HG03342 (cell line): Measurements from ENCODE around the gene SCCPDH.
"Not testable (repeated sequence)": the region's sequence is repeated elsewhere in the genome, so short reads cannot be mapped to it uniquely, and the experiment has no call there.

Experiments used
- ATAC-seq: cut with Tn5 transposase; IDR thresholded peaks from one replicate; pipeline ENCODE4 v1.9.1; 2021; ENCODE audit warnings: mild to moderate bottlenecking, moderate library complexity; ENCODE audit not compliant: unreplicated experiment

The SCCPDH gene, protein sequence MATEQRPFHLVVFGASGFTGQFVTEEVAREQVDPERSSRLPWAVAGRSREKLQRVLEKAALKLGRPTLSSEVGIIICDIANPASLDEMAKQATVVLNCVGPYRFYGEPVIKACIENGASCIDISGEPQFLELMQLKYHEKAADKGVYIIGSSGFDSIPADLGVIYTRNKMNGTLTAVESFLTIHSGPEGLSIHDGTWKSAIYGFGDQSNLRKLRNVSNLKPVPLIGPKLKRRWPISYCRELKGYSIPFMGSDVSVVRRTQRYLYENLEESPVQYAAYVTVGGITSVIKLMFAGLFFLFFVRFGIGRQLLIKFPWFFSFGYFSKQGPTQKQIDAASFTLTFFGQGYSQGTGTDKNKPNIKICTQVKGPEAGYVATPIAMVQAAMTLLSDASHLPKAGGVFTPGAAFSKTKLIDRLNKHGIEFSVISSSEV

DNA sequence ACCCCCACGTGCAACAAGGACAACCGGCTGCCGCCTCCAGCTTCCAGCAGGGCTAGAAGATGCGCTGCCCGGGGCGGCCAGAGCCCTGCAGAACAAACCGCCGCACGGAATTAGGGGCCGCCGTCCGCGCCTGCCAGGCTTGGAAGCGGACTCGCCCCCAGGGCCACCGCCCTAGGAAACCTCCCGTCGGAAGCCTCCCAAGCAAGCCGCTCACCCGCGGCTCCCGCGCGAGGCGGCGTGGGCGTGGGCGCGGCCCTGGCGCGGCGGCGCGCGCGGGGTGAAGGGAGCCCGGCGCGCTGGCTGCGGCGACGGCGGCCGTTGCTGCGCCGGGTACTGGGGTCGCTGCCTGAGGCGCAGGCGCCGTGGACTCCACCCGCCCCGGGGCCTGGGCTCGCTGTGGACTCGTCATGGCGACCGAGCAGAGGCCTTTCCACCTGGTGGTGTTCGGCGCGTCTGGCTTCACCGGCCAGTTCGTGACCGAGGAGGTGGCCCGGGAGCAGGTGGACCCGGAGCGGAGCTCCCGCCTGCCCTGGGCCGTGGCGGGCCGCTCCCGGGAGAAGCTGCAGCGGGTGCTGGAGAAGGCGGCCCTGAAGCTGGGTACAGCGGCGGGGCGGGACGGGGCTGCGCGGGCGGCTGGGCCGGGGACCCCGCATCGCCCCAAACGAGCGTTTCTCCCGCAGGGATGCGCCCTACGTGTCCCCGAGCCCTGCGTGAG, at the start of gene SCCPDH:
TSS of gene SCCPDH (plus strand) at position 394 of the 715 bp plus-strand sequence. CDS start at position 408, 14 bp downstream.
- ATAC-seq = peak; percentile 95

DNA sequence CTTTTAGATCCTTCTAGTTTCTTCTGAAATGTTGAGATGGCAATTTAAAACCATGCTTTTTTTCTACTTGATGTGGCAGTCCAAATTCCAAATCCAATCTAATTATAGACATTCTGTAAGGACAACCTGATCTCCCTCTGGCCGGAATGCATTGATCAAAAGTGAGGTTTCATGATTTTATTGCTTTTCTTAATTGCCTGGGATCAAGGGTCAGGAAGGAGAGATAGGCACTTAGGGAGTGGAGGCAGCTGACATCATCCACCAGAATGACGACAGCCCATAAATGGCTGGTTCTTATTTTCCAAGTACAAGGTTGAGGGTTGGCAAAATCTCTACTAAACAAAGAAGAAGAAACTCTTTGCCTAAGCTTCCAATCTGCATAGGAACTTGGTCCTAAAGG, 46.4 kb upstream of the SCCPDH start:
- ATAC-seq = no peak

DNA sequence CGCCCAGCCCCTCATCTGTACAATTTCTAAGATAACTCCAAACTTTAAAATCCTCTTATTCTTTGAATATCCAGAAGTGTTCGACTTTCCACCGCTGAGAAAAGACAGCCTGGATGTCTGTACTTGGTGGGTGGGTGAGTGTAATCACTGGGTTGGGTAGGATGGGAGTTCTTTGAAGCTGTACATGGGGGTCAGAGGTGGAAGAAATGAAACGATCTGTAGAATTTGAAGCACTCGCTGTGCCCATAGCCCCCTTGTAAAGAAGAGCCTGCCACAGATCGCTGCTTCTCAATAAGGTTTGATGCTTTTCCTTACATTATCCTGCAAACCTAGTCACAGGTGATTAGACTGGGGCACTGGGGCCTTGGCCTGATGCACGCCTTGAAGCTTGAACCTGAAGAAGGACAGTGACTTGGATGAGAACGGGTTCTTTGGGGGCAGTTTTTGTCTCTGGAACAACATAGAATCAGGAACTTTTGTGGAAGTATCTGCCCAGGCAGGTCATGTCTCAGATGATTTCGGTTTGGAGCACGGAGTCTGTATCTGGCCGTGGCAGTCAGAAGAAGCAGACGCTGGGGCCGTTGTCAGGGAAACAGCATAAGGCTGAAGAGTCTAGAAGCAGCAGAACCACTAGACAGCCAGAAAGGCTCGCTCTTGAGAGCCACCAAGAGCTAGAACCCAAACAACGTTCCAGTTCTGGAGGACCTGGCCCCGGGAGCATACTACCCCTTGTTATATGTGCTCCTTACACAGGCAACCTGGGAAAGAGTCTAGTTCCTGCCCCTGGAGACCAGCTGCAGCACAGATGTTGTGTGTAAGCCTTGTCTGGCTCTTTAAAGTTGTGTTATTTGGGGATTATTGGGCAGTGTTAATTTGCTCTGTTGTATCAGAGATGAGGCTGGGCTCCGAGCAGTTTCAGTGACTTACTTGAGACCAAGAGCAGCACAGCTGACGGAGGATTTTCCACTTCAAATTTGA, 45.1 kb upstream of the SCCPDH start:
- ATAC-seq = no peak

DNA sequence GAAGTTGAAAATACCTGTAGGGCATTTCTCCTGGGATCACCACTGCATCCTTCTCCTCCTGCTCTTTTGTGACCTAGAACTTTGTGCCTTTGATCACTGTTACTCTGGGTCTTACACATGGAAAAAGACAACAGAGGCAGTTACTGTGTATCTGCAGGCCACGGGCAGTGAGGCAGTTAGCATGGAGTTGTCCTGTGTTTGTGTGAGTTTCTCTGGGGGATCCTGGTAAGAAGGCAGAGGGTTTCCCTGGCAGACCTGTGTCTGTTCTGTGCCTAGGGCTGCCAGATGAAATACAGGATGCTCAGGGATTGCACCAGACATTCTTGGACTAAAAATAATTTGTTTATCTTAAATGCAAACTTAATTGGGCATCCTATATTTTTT, 44.4 kb upstream of the SCCPDH start:
- ATAC-seq = no peak

DNA sequence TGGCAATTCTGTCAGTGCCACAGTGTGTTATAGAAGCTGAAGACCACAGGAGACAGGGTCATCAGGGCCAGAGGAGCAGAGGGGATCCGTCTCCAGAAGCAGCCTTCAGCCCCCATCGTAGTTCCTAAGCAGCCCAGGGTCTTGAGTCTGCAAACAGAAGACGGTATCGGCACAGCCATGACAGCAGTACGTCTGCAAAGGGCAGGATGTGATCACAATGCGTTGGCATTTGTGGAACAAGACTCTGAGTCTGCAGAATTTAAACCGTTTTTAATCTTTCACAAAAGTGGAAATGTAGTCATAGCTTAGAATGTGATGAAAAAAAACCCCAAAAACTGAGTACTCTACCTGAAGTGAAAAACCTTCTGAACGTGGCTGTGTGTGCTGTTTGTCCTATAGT, 44.0 kb upstream of the SCCPDH start:
- ATAC-seq = no peak

DNA sequence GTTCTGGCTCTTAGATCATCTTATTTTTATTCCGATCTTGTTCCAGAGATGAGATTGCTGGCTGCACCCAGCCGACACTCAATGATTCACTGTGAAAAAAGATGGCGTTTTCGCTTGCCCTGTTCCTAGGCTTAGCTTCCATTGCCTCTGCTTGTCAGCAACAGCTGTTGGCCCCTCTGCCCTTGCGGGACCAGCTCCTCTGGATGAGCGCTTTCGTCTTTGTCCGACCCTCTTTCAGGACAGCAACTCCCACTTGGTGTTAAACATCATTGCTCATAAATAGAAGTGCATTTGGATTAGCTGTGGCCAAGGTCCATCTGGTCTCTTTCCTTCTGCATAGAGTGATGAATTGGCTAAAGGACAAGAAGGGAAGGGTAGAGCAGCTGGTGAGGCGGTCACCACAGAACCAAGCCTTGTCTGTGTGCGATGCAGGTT, 43.5 kb upstream of the SCCPDH start:
- no peak for ATAC-seq

DNA sequence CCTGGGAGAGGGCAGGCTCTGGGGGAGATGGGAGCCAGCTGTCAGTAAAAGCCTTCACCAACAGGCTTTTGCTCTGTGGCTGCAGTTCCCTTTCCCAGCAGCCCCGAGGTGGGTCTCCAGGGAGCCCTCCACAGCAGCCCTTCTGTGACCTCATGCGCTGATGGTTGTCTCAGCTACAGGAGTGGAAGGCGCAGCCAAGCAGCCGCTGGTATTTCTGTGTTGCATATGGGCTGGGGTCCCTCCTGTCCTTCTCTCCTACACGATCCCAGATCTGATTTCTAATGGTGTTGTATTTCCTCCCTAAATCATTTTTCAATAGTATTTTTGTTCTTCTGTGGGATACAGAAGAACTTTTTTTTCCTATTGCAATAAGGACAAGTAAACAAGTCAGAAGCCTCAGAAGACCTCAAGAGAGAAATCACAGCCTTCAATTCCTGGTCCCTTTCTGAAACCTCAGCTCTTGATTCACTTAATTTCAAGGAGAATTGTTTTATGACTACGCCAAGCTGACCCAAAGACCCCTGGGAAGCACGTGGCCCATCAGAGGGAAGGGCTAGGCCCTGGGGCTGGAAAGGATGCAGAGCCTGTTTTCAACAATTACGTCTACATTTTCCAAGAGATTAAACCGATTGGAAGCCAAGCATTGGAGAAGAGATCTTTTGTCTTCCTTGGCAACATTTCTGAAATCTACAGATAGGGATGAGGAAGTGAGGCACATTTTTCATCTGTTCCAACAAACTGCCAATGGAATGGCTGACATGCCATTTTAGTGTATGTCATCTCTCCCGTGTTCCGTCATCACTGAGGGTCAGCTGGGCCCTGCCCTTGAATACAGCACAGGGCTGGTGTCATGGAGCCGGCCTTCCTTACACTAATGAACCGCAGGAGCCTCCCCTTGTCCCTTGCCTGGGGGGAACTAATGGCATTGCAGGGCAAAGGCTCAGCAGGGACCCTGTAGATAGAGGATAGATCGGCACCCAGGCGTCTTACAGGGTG, 42.0 kb upstream of the SCCPDH start:
- ATAC-seq = no peak

DNA sequence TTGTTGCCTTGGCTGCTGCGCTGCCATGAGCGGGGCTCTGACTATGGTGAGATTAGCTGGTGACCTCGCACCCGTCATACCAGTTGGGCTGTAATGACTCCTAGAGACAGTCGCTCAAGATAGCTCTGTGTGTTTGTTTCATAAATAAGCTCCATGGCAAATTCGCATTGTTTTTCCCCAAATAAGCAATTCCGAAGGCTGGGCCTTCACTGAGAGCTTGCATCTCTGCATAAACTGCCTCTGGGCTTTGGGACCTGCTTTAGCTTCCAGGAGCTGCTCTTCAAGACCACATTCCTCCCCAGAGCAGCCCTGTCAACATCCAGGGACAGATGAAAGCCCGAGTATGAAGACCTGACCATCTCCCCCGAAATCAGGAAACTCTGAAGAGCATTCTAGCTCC, 40.7 kb upstream of the SCCPDH start:
- no peak for ATAC-seq

DNA sequence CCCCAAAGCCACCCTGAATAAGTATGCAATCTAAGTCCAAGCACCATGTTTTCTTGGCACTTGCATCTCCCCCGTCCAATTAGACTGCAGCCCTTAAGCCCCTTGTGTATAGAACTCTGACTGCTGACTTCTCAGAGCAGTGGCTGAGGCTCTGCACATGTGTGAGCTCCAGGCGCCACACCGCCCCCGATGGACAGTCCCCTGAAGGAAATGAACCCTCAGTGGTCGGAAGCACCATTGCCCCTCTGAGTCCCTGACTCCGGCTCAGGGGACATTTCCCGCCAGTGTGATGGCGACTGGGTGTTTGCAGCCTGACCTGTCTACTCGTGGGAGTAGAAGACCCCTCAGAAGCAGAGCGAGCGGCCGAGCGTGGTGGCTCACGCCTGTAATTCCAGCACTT, 37.2 kb upstream of the SCCPDH start:
- no peak for ATAC-seq

DNA sequence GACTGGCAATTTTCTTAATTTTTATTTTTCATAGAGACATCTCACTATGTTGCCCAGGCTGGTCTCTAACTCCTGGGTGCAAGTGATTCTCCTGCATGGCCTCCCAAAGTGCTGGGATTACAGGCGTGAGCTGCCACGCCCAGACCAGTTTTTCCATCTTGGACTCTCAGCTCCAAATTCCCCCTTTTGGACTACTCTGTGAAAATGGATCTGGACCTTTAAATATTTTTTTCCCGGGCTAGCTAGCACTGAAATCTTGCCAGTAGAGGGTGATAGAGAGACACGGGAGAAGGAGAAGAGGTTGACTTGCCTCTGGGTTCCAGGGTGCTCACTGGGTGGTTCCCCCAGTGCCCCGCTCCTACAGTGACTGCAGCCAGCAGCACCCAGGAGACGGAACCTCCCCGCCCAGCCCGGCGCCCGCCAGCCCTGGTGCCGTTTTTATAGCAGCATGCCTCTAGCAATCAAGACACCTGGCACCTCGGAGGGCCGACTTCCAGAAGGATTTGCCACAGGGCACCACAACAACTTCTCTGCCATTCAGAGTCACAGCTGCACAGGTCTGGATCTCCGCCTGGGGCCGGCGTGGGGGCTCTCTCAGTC, 34.7 kb upstream of the SCCPDH start:
- ATAC-seq = peak; percentile 99

DNA sequence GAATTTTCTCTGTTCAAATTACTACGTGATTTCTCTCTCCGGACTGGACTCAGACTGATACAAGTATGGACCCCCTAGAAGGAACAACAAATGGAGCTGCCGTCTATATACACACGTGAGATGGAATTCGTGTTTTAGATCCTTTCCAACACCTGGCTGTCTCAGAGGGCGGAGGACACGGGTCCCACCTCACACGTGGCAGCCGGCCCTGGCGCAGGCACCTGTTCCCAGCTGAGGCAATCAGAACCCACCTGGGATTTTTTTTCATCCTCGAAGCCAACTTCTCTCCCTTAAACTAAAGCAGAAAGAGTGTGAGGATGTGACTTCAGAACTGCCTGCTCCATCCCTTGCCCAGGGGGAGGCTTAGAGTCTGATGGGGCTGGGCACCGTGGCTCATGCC, 34.1 kb upstream of the SCCPDH start:
- ATAC-seq = no peak

DNA sequence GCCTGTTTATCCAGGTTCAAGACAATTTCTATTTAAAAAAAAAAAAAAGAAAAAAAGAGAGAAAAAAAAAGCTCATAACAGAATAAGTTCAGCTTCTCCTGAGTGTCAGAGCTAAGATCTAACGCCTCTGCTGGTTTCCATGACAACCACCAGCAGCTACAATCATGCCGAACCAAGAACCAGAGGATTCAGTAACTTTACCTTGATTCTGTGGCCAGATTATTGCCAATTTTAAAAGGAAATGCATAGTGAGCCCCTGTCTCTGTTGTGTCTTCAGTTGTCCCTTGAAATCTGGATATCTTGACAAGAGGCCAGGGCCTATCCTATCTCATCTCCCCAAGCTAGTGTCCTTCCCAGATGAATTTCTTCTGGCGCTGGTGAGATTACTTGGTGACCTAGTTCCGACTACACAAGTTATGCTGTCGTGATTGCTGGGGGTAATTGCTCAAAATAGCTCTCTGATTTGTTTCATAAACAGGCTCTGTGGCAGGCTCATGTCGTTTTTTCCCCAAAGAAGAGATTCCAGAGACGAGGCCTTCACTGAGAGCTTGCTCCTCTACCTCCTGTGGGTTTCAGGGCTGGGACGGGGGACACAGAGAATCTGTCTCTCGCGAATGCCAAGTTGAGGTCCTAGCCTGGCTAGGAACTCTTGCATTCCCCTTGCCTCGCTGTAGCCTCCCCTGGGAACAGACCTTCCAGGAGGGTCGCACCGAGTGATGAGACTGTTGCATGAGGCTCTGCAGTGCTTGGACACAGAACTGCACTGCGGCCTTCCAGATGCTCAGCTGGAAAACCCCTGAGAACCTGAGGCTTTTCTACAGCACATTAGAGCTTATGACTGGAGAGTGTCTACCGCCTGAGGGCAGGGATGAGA, 32.4 kb upstream of the SCCPDH start:
- no peak for ATAC-seq

DNA sequence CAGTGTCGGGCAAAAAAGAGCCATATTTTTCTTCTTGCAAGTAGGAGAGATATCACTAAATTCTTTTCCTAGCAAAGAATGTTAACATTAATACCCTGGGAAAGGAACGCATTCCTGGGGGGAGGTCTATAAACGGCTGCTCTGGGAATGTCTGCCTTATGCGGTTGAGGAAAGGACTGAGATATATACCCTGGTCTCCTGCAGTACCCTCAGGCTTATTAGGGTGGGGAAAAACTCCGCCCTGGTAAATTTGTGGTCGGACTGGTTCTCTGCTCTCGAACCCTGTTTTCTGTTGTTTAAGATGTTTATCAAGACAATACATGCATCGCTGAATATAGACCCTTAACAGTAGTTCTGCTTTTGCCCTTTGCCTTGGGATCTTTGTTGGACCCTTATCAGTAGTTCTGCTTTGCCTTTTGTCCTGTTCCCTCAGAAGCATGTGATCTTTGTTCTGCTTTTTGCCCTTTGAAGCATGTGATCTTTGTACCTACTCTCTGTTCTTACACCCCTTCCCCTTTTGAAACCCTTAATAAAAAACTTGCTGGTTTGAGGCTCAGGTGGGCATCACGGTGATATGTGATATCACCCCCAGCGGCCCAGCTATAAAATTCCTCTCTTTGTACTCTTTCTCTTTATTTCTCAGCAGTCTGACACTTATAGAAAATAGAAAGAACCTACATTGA, 29.9 kb upstream of the SCCPDH start:
- ATAC-seq = not testable (repeated sequence)

DNA sequence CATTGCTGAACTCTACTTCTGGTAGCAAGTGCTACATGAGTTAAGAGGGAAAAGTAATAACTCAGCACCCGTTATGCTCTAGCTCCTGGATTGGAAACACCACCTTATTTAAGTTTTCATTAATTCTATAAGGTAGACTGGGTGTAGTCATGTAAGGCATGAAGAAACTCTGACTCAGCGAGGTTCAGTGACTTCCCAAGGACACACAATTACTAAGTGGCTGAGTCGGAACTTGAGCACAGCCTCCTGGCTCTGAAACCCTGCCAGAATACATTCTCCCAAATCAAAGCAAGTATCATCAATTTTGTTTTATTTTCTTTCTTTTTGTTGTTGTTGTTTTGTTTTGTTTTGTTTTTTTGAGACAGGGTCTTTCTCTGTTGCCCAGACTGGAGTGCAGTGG, 29.1 kb upstream of the SCCPDH start:
- ATAC-seq = no peak

DNA sequence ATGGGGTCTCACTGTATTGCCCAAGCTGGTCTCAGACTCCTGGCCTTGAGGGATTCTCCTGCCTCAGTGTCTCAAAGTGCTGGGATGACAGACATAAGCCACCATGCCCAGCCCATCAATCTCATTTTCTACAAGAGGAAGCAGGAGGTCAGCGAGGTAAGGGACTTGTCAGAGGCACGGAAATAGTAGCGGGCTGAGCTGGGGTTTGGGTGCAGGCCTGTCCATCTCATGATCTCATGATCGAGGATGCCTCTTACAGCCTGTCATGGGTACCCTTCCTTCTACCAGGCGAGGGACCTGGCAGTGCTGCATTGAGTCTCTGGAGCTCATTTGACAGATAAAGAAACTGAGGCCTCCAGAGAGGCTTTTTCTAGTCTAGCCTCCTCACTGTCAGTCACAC, 28.5 kb upstream of the SCCPDH start:
- no peak for ATAC-seq

DNA sequence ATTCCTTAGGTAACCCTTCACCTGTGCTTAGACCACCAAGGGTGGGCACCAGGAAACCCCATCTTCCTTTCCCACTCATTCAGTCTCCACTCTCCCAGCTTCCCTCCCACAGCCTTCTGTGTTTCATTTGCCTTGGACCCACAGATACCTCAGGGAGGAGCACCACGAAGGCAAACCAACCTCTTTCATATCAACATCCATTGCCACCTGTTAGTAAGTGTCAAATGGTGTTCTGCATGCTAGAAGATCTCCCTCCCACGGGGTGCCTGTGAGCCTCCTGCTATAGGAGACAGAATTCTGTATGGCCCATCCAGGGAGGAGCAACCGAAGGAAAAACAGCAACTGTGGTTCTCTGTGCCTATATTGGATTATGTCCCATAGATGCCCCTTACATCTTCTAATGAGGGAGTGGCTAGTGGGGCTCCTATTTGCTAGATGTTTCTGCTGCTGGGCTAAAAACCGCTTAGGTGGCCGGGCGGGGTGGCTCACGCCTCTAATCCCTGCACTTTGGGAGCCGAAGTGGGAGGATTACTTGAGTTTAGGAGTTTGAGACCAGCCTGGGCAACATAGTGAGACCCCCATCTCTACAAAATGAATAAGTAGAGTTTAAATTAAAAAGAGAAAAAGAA, 25.6 kb upstream of the SCCPDH start:
- ATAC-seq = no peak

DNA sequence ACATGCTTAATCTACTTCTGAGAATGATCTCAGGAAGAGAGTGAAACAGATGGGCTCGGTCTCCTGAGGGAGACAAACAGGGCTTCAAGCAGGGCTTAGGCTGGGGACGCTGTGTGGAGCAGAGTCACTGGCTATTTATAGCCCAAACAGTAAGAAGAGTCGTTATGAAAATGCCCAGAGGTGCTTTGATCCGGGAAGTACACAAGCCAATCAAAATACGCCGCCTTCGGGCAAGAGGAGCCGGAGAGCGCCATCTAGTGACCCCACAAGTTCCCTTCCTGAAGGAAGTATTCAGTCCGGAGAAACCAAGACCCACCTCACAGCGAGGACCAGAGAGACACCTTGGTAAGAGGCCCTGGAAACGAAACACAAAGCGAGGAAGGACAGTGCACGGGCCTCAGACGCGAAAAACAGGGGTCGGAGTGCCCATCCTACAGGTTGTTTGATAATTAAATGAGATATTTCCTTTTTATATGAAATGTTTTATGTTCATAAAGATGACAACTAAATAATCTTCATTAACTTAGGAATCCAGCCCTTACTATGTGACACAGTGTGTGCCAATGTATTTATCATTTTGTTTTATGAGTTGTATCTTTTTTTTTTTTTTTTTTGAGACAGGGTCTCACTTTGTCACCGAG, 25.0 kb upstream of the SCCPDH start:
- peak; percentile 92 for ATAC-seq
